Left lung (tissue), 10 donors: ENCODE measurements around the gene DNAJB13. TPM values are rescaled to one million over a fixed set of nuclear protein-coding genes. Genes with fewer than 3 reads are reported as not detected.

Experiments
- ATAC-seq: fragments of 200-7000 bp; cut with Tn5 transposase; one replicate; pipeline ENCODE4 v1.9.1; 2020; ENCODE audit warnings: moderate library complexity
- DNase-seq, 4 donors: peaks; one replicate each; pipeline ENCODE4 v3.0.0-alpha.2; 2013 to 2020
- H3K27ac ChIP-seq, 2 donors: fragments of 200-600 bp; sonication (generic) in 1 of 2; one replicate each; pipeline versions ENCODE4 v1.5.0 to v1.8.0; 2020 to 2021
- H3K27me3 ChIP-seq, 2 donors: fragments of 200-600 bp; sonication (generic) in 1 of 2; one replicate each; pipeline versions ENCODE4 v1.5.0 to v1.8.0; 2020 to 2021
- H3K36me3 ChIP-seq, 2 donors: fragments of 200-600 bp; sonication (generic) in 1 of 2; one replicate each; pipeline versions ENCODE4 v1.5.0 to v1.8.0; 2020 to 2021
- H3K4me1 ChIP-seq, 2 donors: fragments of 200-600 bp; one replicate each; pipeline ENCODE4 v1.8.0; 2021
- H3K4me3 ChIP-seq, 2 donors: fragments of 200-600 bp; sonication (generic) in 1 of 2; one replicate each; pipeline versions ENCODE4 v1.5.0 to v1.8.0; 2020 to 2021; ENCODE audit warnings: mild to moderate bottlenecking in 1 of 2
- H3K9me3 ChIP-seq, 2 donors: fragments of 200-600 bp; sonication (generic) in 1 of 2; one replicate each; pipeline versions ENCODE4 v1.5.0 to v1.8.0; 2020 to 2021
- CTCF ChIP-seq, 2 donors: fragments of 200-600 bp; sonication (generic) in 1 of 2; IDR thresholded peaks; one replicate each; pipeline versions ENCODE4 v1.5.0 to v1.8.0; 2021; ENCODE audit warnings: antibody characterized with exemption in 2 of 2
- intact Hi-C, 2 donors: fragments of 100-400 bp; cut with DNase I; formaldehyde crosslinking; loops; one replicate each; pipeline versions ENCODE4 v1.11.2 to v1.14.2; 2022
- polyA plus RNA-seq, 6 donors: library from polyadenylated mRNA; unstranded; fragments of 120-200 nt; gene quantifications; one replicate each; pipeline ENCODE4 v1.2.1, GENCODE V29; 2013; ENCODE audit not compliant: insufficient read length in 6 of 6
- total RNA-seq, 2 donors: library from RNA; stranded (reverse); fragmentation: NEBNext Ultra II Directional; extraction: Animal tissue kit (Norgen Biotek cat#: 25700); gene quantifications; one replicate each; pipeline ENCODE4 v1.2.1, GENCODE V29; 2021
- donor health status: DM: no; HTN: yes; CAD: no.
- donor health status: DM: no; HTN: no; CAD: no.

Gene DNAJB13
- total and polyA plus RNA-seq, 8 donors, result 0.78 to 4.8 (median 2.9) TPM

GRCh38 chr11:73991471-73992006, 40.7 kb downstream of the DNAJB13 start:
- no peak for TF ChIP-seq CTCF (IDR thresholded peaks at IDR 0.05)
- no peak overlapping the region for H3K27ac ChIP-seq

GRCh38 chr11:73995247-73995646, 44.4 kb downstream of the DNAJB13 start:
- intact Hi-C loops, result no loop called here
- ATAC-seq (peak; percentile 63), DNase-seq (no peak)
- Histone ChIP-seq H3K27me3 (no peaks in the 10 kb centered on the region), H3K4me1 (peaks cover 0 to 4% of the 10 kb centered on the region in 2 donors), H3K27ac (peak overlapping the region in 1 of 2 donors; percentile 73), H3K36me3 (no peaks in the 10 kb centered on the region), H3K9me3 (no peaks in the 10 kb centered on the region), H3K4me3 (no peak overlapping the region)
- no peak for TF ChIP-seq CTCF (IDR thresholded peaks at IDR 0.05)

More at GRCh38 chr11:73991471-73992006, 40.7 kb downstream of the DNAJB13 start:
- Histone ChIP-seq H3K9me3 (no peaks in the 10 kb centered on the region), H3K36me3 (no peaks in the 10 kb centered on the region), H3K4me1 (peaks cover 0 to 4% of the 10 kb centered on the region in 2 donors), H3K4me3 (no peak overlapping the region), H3K27me3 (no peaks in the 10 kb centered on the region)
- DNase-seq (no peak), ATAC-seq (no peak)
- intact Hi-C loops, result no loop called here

- Histone ChIP-seq H3K4me1 (peaks cover 0 to 4% of the 10 kb centered on the region in 2 donors), H3K27ac (peak overlapping the region in 1 of 2 donors; percentile 73)
- intact Hi-C loops, result no loop called here
These were observed 44.9 kb downstream of the DNAJB13 start for GRCh38 chr11:73995731-73996130.

GRCh38 chr11:73996161-73996747, 45.4 kb downstream of the DNAJB13 start:
- peak overlapping the region in 1 of 2 donors; percentile 73 for H3K27ac ChIP-seq
- H3K27me3 ChIP-seq, result no peaks in the 10 kb centered on the region
- peaks cover 0 to 4% of the 10 kb centered on the region in 2 donors for H3K4me1 ChIP-seq
- H3K36me3 ChIP-seq, result peaks cover 0 to 8% of the 10 kb centered on the region in 2 donors
- ATAC-seq (peak; percentile 56), DNase-seq (no peak)
- no peaks in the 10 kb centered on the region for H3K9me3 ChIP-seq
- H3K4me3 ChIP-seq, result no peak overlapping the region
- intact Hi-C loops, result no loop called here
- no peak for TF ChIP-seq CTCF (IDR thresholded peaks at IDR 0.05)

More at GRCh38 chr11:73995731-73996130, 44.9 kb downstream of the DNAJB13 start:
- Histone ChIP-seq H3K9me3 (no peaks in the 10 kb centered on the region), H3K36me3 (peaks cover 0 to 3% of the 10 kb centered on the region in 2 donors), H3K4me3 (no peak overlapping the region), H3K27me3 (no peaks in the 10 kb centered on the region)
- TF ChIP-seq CTCF (IDR thresholded peaks at IDR 0.05), result no peak
- ATAC-seq, result no peak
- no peak for DNase-seq

GRCh38 chr11:73997120-73997770, 46.4 kb downstream of the DNAJB13 start:
- Histone ChIP-seq H3K4me1 (peaks cover 0 to 4% of the 10 kb centered on the region in 2 donors), H3K4me3 (no peak overlapping the region), H3K9me3 (no peaks in the 10 kb centered on the region), H3K27ac (no peak overlapping the region), H3K36me3 (peaks cover 0 to 16% of the 10 kb centered on the region in 2 donors), H3K27me3 (no peaks in the 10 kb centered on the region)
- DNase-seq, result no peak
- ATAC-seq, result no peak
- intact Hi-C loops, result no loop called here
- TF ChIP-seq CTCF (IDR thresholded peaks at IDR 0.05), result no peak
